Effector memory CD8-positive, alpha-beta T cell (primary cell): Measurements from ENCODE around the gene PRKCE.

Source experiments
- ATAC-seq: fragments of 150-1000 bp; cut with Tn5 transposase; replicated peaks from 2 replicates; pipeline ENCODE4 v1.10.0; 2021; ENCODE audit warnings: mild to moderate bottlenecking, moderate library complexity
- DNase-seq, 3 experiments: peaks; one replicate each; pipeline ENCODE4 v3.0.0; 2021
- H3K27ac Mint-ChIP-seq, 2 donors: one replicate each; pipeline ENCODE4 v1.8.0; 2022; ENCODE audit warnings: mild to moderate bottlenecking in 2 of 2, mixed read lengths in 2 of 2, moderate library complexity in 2 of 2
- H3K27me3 Mint-ChIP-seq, 2 donors: one replicate each; pipeline ENCODE4 v1.8.0; 2022; ENCODE audit warnings: mixed read lengths in 2 of 2
- H3K36me3 Mint-ChIP-seq: one replicate; pipeline ENCODE4 v1.8.0; 2022; ENCODE audit warnings: mild to moderate bottlenecking, moderate library complexity, mixed read lengths; ENCODE audit not compliant: insufficient read depth
- H3K4me1 Mint-ChIP-seq, 2 donors: one replicate each; pipeline ENCODE4 v1.8.0; 2022; ENCODE audit warnings: low read depth in 2 of 2, mixed read lengths in 2 of 2
- H3K4me3 Mint-ChIP-seq, 2 donors: one replicate each; pipeline ENCODE4 v1.8.0; 2022; ENCODE audit warnings: mild to moderate bottlenecking in 2 of 2, mixed read lengths in 2 of 2, moderate library complexity in 2 of 2
- H3K9me3 Mint-ChIP-seq, 2 donors: one replicate each; pipeline ENCODE4 v1.8.0; 2022; ENCODE audit warnings: mixed read lengths in 2 of 2

PRKCE gene

GRCh38 chr2:45968946-45969584, 317.6 kb downstream of the PRKCE start:
- Mint-ChIP-seq H3K4me3 (no peak overlapping the region), H3K4me1 (peaks cover 9 to 10% of the 10 kb centered on the region in 2 donors), H3K36me3 (no peaks in the 10 kb centered on the region), H3K27ac (no peak overlapping the region), H3K27me3 (no peaks in the 10 kb centered on the region), H3K9me3 (no peaks in the 10 kb centered on the region)
- DNase-seq: no peak
- ATAC-seq: no peak

- no peak for ATAC-seq
- no peak overlapping the region for H3K4me3 Mint-ChIP-seq
- no peaks in the 10 kb centered on the region for H3K4me1 Mint-ChIP-seq
- no peaks in the 10 kb centered on the region for H3K36me3 Mint-ChIP-seq
- no peaks in the 10 kb centered on the region for H3K27me3 Mint-ChIP-seq
- H3K9me3 Mint-ChIP-seq: no peaks in the 10 kb centered on the region
- no peak overlapping the region for H3K27ac Mint-ChIP-seq
- DNase-seq: no peak
Measured at GRCh38 chr2:45973426-45973825, 322.0 kb downstream of the PRKCE start.

GRCh38 chr2:45974056-45974455, 322.6 kb downstream of the PRKCE start:
- no peak for ATAC-seq
- no peaks in the 10 kb centered on the region for H3K9me3 Mint-ChIP-seq
- H3K4me1 Mint-ChIP-seq: no peaks in the 10 kb centered on the region
- DNase-seq: no peak
- H3K36me3 Mint-ChIP-seq: no peaks in the 10 kb centered on the region
- no peak overlapping the region for H3K27ac Mint-ChIP-seq
- H3K27me3 Mint-ChIP-seq: no peaks in the 10 kb centered on the region
- H3K4me3 Mint-ChIP-seq: no peak overlapping the region

- Mint-ChIP-seq H3K27ac (no peak overlapping the region), H3K4me1 (peaks cover 0 to 3% of the 10 kb centered on the region in 2 donors), H3K27me3 (no peaks in the 10 kb centered on the region), H3K9me3 (no peaks in the 10 kb centered on the region), H3K4me3 (no peak overlapping the region), H3K36me3 (no peaks in the 10 kb centered on the region)
- no peak for DNase-seq
- ATAC-seq: no peak
Measured at GRCh38 chr2:45974762-45975408, 323.4 kb downstream of the PRKCE start.

GRCh38 chr2:45975752-45976517, 324.5 kb downstream of the PRKCE start:
- no peaks in the 10 kb centered on the region for H3K9me3 Mint-ChIP-seq
- H3K4me1 Mint-ChIP-seq: peaks cover 0 to 3% of the 10 kb centered on the region in 2 donors
- no peaks in the 10 kb centered on the region for H3K27me3 Mint-ChIP-seq
- H3K27ac Mint-ChIP-seq: peak overlapping the region in 1 of 2 donors; percentile 17
- no peaks in the 10 kb centered on the region for H3K36me3 Mint-ChIP-seq
- ATAC-seq (no peak), DNase-seq (no peak)
- H3K4me3 Mint-ChIP-seq: no peak overlapping the region

- no peak for ATAC-seq
- peaks cover 0 to 4% of the 10 kb centered on the region in 2 donors for H3K4me1 Mint-ChIP-seq
- DNase-seq: no peak
- H3K36me3 Mint-ChIP-seq: no peaks in the 10 kb centered on the region
- no peaks in the 10 kb centered on the region for H3K27me3 Mint-ChIP-seq
- peak overlapping the region in 1 of 2 donors; percentile 31 for H3K27ac Mint-ChIP-seq
- H3K4me3 Mint-ChIP-seq: no peak overlapping the region
- no peaks in the 10 kb centered on the region for H3K9me3 Mint-ChIP-seq
Measured at GRCh38 chr2:45978302-45978859, 326.9 kb downstream of the PRKCE start.

- DNase-seq: no peak
- Mint-ChIP-seq H3K27ac (no peak overlapping the region), H3K36me3 (no peaks in the 10 kb centered on the region), H3K4me3 (no peak overlapping the region), H3K9me3 (no peaks in the 10 kb centered on the region), H3K4me1 (peaks cover 0 to 4% of the 10 kb centered on the region in 2 donors), H3K27me3 (no peaks in the 10 kb centered on the region)
- no peak for ATAC-seq
Measured at GRCh38 chr2:45979065-45979464, 327.6 kb downstream of the PRKCE start.

GRCh38 chr2:45980161-45980865, 328.8 kb downstream of the PRKCE start:
- Mint-ChIP-seq H3K4me3 (no peak overlapping the region), H3K9me3 (no peaks in the 10 kb centered on the region), H3K4me1 (peaks cover 0 to 4% of the 10 kb centered on the region in 2 donors), H3K36me3 (no peaks in the 10 kb centered on the region), H3K27ac (peak overlapping the region in 1 of 2 donors; percentile 50), H3K27me3 (no peaks in the 10 kb centered on the region)
- no peak for DNase-seq
- no peak for ATAC-seq

GRCh38 chr2:45981384-45981930, 330.0 kb downstream of the PRKCE start:
- Mint-ChIP-seq H3K4me1 (peaks cover 0 to 4% of the 10 kb centered on the region in 2 donors), H3K4me3 (no peak overlapping the region), H3K27me3 (no peaks in the 10 kb centered on the region), H3K27ac (no peak overlapping the region), H3K9me3 (no peaks in the 10 kb centered on the region), H3K36me3 (no peaks in the 10 kb centered on the region)
- no peak for ATAC-seq
- DNase-seq: no peak

DNA sequence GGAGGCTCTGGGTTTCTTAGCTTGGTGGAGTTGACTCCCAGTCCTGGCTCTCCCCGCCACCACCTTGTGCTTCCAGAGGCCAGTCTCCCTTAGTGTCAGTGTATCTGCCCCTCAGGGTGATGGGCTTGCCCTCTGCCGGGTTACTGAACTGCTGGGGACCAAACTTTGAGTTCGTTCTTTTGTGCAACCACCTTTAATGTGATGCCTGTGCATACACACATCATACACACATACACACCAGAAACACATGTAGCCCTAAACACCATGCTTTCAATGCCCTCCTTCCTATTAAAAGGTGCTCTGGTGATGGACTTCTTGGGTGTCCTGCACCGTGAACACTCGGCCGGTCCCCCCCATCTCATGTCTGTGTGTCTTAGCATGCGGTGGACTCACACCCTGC, 330.6 kb downstream of the PRKCE start:
- Mint-ChIP-seq H3K36me3 (no peaks in the 10 kb centered on the region), H3K4me1 (peaks cover 0 to 4% of the 10 kb centered on the region in 2 donors), H3K9me3 (no peaks in the 10 kb centered on the region), H3K27ac (no peak overlapping the region), H3K27me3 (no peaks in the 10 kb centered on the region), H3K4me3 (no peak overlapping the region)
- ATAC-seq (no peak), DNase-seq (no peak)

GRCh38 chr2:45983213-45983612, 331.7 kb downstream of the PRKCE start:
- Mint-ChIP-seq H3K36me3 (no peaks in the 10 kb centered on the region), H3K27me3 (no peaks in the 10 kb centered on the region), H3K4me3 (no peak overlapping the region), H3K9me3 (no peaks in the 10 kb centered on the region), H3K4me1 (peaks cover 0 to 4% of the 10 kb centered on the region in 2 donors), H3K27ac (no peak overlapping the region)
- no peak for ATAC-seq
- DNase-seq: no peak

DNA sequence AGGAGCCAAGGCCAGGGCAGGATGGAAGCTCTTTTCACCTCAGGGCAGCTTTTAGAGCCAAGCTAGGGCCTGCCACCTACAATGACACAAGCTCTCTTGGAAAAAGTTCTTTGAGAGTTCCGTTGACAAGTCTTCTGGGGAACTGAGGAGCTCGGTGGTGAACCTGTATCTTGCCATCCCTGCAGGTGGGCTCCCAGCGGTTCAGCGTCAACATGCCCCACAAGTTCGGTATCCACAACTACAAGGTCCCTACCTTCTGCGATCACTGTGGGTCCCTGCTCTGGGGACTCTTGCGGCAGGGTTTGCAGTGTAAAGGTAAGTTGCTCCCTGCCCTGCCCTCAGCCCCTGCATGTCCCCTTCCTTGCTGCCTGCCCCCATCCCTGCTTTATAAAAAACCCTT, 332.9 kb downstream of the PRKCE start:
- peaks cover 0 to 1% of the 10 kb centered on the region in 2 donors for H3K4me1 Mint-ChIP-seq
- H3K36me3 Mint-ChIP-seq: no peaks in the 10 kb centered on the region
- H3K9me3 Mint-ChIP-seq: no peaks in the 10 kb centered on the region
- ATAC-seq (no peak), DNase-seq (no peak)
- H3K4me3 Mint-ChIP-seq: no peak overlapping the region
- H3K27ac Mint-ChIP-seq: no peak overlapping the region
- no peaks in the 10 kb centered on the region for H3K27me3 Mint-ChIP-seq

GRCh38 chr2:45984896-45985473, 333.5 kb downstream of the PRKCE start:
- no peaks in the 10 kb centered on the region for H3K27me3 Mint-ChIP-seq
- no peak for ATAC-seq
- no peaks in the 10 kb centered on the region for H3K9me3 Mint-ChIP-seq
- H3K27ac Mint-ChIP-seq: no peak overlapping the region
- DNase-seq: no peak
- no peaks in the 10 kb centered on the region for H3K36me3 Mint-ChIP-seq
- H3K4me3 Mint-ChIP-seq: no peak overlapping the region
- H3K4me1 Mint-ChIP-seq: peaks cover 0 to 1% of the 10 kb centered on the region in 2 donors
